Upper lobe of left lung (tissue), 6 donors: ENCODE results near the gene CISH. TPM values are rescaled to one million over a fixed set of nuclear protein-coding genes. Genes with fewer than 3 reads are reported as not detected.

Source experiments
- ATAC-seq, 2 donors: fragments of 200-7000 bp; cut with Tn5 transposase; one replicate each; pipeline ENCODE4 v1.9.1; 2022; ENCODE audit warnings: mild to moderate bottlenecking in 2 of 2, moderate library complexity in 2 of 2; ENCODE audit not compliant: low FRiP score in 2 of 2
- DNase-seq, 2 donors: peaks; one replicate each; pipeline ENCODE4 v3.0.0-alpha.2; 2019 to 2020
- H3K27ac ChIP-seq, 4 donors: fragments of 200-600 bp; sonication (generic); one replicate each; pipeline ENCODE4 v1.5.1; 2016 to 2019
- H3K27me3 ChIP-seq, 4 donors: fragments of 200-600 bp; sonication (generic); one replicate each; pipeline ENCODE4 v1.5.1; 2017 to 2019
- H3K36me3 ChIP-seq, 4 donors: fragments of 200-600 bp; sonication (generic); one replicate each; pipeline ENCODE4 v1.5.1; 2016 to 2019
- H3K4me1 ChIP-seq, 4 donors: fragments of 200-600 bp; sonication (generic); one replicate each; pipeline ENCODE4 v1.5.1; 2018 to 2019
- H3K4me3 ChIP-seq, 4 donors: fragments of 200-600 bp; sonication (generic); one replicate each; pipeline ENCODE4 v1.5.1; 2017 to 2019; ENCODE audit warnings: mild to moderate bottlenecking in 2 of 4, moderate library complexity in 1 of 4
- H3K9me3 ChIP-seq, 4 donors: fragments of 200-600 bp; sonication (generic); one replicate each; pipeline ENCODE4 v1.5.1; 2018 to 2019
- EP300 ChIP-seq, 4 donors: sonication (generic); formaldehyde crosslinking; IDR thresholded peaks; one replicate each; pipeline ENCODE4 v1.5.1; 2017; ENCODE audit warnings: antibody characterized with exemption in 4 of 4, control low read depth in 2 of 4
- POLR2A ChIP-seq, 4 donors: fragments of 450-650 bp; IDR thresholded peaks; one replicate each; pipeline ENCODE4 v1.5.1; 2016 to 2017; ENCODE audit warnings: antibody characterized with exemption in 4 of 4, mild to moderate bottlenecking in 2 of 4
- POLR2AphosphoS5 ChIP-seq, 2 donors: sonication (generic); formaldehyde crosslinking; IDR thresholded peaks; one replicate each; pipeline ENCODE4 v1.5.1; 2017; ENCODE audit warnings: antibody characterized with exemption in 2 of 2
- WGBS, 2 donors: methylation state at CpG; one replicate each; pipeline ENCODE4 v1.1.5; 2017 to 2018; 5-methylcytosine and 5-hydroxymethylcytosine counted together
- total RNA-seq, 6 donors: library from RNA; depleted of rRNA in 4 of 6; stranded (reverse); fragments of >200 nt in 4 of 6; gene quantifications; one replicate each; pipeline versions ENCODE4 v1.1.0 to v1.2.1, GENCODE V29; 2016 to 2021
- TF ChIP-seq, protein P1 (sequence below), 6 experiments: fragments of 450-650 bp in 4 of 6; fragments of 200-600 bp in 2 of 6; sonication (generic) in 2 of 6; IDR thresholded peaks; one replicate each; pipeline ENCODE4 v1.5.1; 2016 to 2019; ENCODE audit warnings: antibody characterized with exemption in 6 of 6
- donor health status: DM: no; HTN: no; CAD: no; lungs with moderate emphysema.
- donor health status: DM: no; HTN: yes; CAD: no; lungs with severe emphysema.

The CISH gene
- total RNA-seq, 6 donors from 2014 or later: 35.8 to 66.9 (median 43.1) TPM

- 68 to 80% methylated on average over 5 of the region's 5 CpGs for WGBS, 2 donors
- no peak for ATAC-seq
- Histone ChIP-seq H3K9me3 (no peaks in the 10 kb centered on the region), H3K4me1 (peaks cover 0 to 46% (median 22%) of the 10 kb centered on the region in 4 donors), H3K27ac (no peak overlapping the region), H3K36me3 (no peaks in the 10 kb centered on the region), H3K27me3 (no peaks in the 10 kb centered on the region), H3K4me3 (no peak overlapping the region)
- TF ChIP-seq POLR2AphosphoS5 (IDR thresholded peaks at IDR 0.05) (no peak), EP300 (IDR thresholded peaks at IDR 0.05) (no peak), POLR2A (IDR thresholded peaks at IDR 0.05) (no peak)
- no peak for DNase-seq
Observed at GRCh38 chr3:50633230-50633790, 21.7 kb upstream of the CISH start.

GRCh38 chr3:50632450-50632849 lies 20.9 kb upstream of the CISH start:
- Histone ChIP-seq H3K4me3 (no peak overlapping the region), H3K27me3 (no peaks in the 10 kb centered on the region), H3K36me3 (no peaks in the 10 kb centered on the region), H3K4me1 (peaks cover 7 to 54% (median 28%) of the 10 kb centered on the region in 4 donors), H3K9me3 (no peaks in the 10 kb centered on the region), H3K27ac (peak overlapping the region in 1 of 4 donors; percentile 48)
- 43 to 53% methylated on average over 5 of the region's 5 CpGs for WGBS, 2 donors
- no peak for TF ChIP-seq EP300 (IDR thresholded peaks at IDR 0.05)
- TF ChIP-seq POLR2A (IDR thresholded peaks at IDR 0.05): no peak
- TF ChIP-seq, protein P1, sequence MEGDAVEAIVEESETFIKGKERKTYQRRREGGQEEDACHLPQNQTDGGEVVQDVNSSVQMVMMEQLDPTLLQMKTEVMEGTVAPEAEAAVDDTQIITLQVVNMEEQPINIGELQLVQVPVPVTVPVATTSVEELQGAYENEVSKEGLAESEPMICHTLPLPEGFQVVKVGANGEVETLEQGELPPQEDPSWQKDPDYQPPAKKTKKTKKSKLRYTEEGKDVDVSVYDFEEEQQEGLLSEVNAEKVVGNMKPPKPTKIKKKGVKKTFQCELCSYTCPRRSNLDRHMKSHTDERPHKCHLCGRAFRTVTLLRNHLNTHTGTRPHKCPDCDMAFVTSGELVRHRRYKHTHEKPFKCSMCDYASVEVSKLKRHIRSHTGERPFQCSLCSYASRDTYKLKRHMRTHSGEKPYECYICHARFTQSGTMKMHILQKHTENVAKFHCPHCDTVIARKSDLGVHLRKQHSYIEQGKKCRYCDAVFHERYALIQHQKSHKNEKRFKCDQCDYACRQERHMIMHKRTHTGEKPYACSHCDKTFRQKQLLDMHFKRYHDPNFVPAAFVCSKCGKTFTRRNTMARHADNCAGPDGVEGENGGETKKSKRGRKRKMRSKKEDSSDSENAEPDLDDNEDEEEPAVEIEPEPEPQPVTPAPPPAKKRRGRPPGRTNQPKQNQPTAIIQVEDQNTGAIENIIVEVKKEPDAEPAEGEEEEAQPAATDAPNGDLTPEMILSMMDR (IDR thresholded peaks at IDR 0.05): no peak
- TF ChIP-seq POLR2AphosphoS5 (IDR thresholded peaks at IDR 0.05): no peak
- peak in 1 of 2 donors; percentile 44 for ATAC-seq
- DNase-seq: no peak

DNA sequence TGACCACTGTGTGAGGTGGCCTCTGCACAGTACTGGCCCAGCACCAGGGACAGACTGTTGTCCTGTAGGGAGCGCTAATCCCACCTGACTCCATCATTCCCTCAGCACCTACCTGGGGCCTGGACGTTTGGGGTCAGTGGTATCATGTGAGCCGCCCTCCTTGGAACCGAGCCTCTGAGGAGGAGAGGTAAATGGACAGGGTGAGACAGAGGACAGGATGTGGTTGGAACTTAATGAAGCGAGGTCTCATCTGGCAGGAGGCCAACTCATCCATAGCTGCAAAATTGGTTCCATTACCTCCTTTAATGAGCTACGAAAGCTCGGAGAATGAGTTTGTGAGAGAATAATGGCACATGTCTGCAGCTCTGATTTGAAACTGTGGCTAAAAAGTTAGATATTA lies 19.3 kb upstream of the CISH start:
- H3K4me1 ChIP-seq: peaks cover 23 to 54% (median 34%) of the 10 kb centered on the region in 4 donors
- no peak for TF ChIP-seq EP300 (IDR thresholded peaks at IDR 0.05)
- TF ChIP-seq, protein P1 (IDR thresholded peaks at IDR 0.05): no peak
- no peak for TF ChIP-seq POLR2AphosphoS5 (IDR thresholded peaks at IDR 0.05)

GRCh38 chr3:50630394-50630793 lies 18.8 kb upstream of the CISH start:
- TF ChIP-seq POLR2A (IDR thresholded peaks at IDR 0.05): no peak
- TF ChIP-seq, protein P1 (IDR thresholded peaks at IDR 0.05): no peak

More for the DNA sequence above, 19.3 kb upstream of the CISH start:
- H3K27me3 ChIP-seq: no peaks in the 10 kb centered on the region
- H3K9me3 ChIP-seq: no peaks in the 10 kb centered on the region
- DNase-seq (no peak), ATAC-seq (no peak)
- H3K27ac ChIP-seq: no peak overlapping the region
- H3K4me3 ChIP-seq: no peak overlapping the region
- no peaks in the 10 kb centered on the region for H3K36me3 ChIP-seq
- WGBS, 2 donors: 72 to 78% methylated on average over 7 of the region's 7 CpGs

DNA sequence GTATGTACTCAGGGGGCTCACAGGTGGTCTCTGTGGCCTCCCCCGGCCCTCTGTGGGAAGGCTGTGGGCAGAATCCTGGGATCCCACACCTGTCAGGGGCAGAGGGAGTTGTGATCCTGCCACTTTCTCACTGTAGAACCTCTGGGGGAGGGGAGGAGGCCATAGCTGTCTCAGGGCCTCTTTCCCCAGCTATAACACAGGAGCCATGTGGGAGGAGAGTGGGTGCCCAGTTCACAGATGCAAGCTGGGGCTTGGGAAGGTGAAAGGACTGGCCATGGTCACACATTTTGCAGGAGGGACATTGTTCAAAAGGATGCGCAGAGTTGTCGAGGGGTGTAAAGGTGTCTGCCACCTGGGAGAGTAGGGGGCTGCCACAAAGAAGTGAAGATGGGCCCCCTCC lies 17.0 kb upstream of the CISH start:
- ATAC-seq (no peak), DNase-seq (no peak)
- WGBS, 2 donors: 92 to 93% methylated on average over 3 of the region's 3 CpGs
- Histone ChIP-seq H3K9me3 (no peaks in the 10 kb centered on the region), H3K36me3 (no peaks in the 10 kb centered on the region), H3K27ac (peak overlapping the region in 1 of 4 donors; percentile 53), H3K4me1 (peaks cover 44 to 73% (median 56%) of the 10 kb centered on the region in 4 donors), H3K27me3 (no peaks in the 10 kb centered on the region), H3K4me3 (no peak overlapping the region)
- TF ChIP-seq POLR2AphosphoS5 (IDR thresholded peaks at IDR 0.05): no peak
- TF ChIP-seq POLR2A (IDR thresholded peaks at IDR 0.05): no peak
- no peak for TF ChIP-seq EP300 (IDR thresholded peaks at IDR 0.05)
- TF ChIP-seq, protein P1 (IDR thresholded peaks at IDR 0.05): no peak

More at GRCh38 chr3:50630394-50630793, 18.8 kb upstream of the CISH start:
- no peak for ATAC-seq
- Histone ChIP-seq H3K4me3 (no peak overlapping the region), H3K36me3 (no peaks in the 10 kb centered on the region), H3K4me1 (peaks cover 27 to 58% (median 39%) of the 10 kb centered on the region in 4 donors), H3K27me3 (no peaks in the 10 kb centered on the region), H3K9me3 (no peaks in the 10 kb centered on the region), H3K27ac (no peak overlapping the region)
- 92 to 93% methylated on average over 3 to 6 of the region's 6 CpGs for WGBS, 2 donors
- DNase-seq: no peak
